ENCODE results near the gene SLC7A14. TPM values are rescaled to one million over a fixed set of nuclear protein-coding genes. Genes with fewer than 3 reads are reported as not detected.

The SLC7A14 gene
- total and polyA plus RNA-seq, 8 donors: 0.27 to 0.82 (median 0.44) TPM; not detected in 2

DNA sequence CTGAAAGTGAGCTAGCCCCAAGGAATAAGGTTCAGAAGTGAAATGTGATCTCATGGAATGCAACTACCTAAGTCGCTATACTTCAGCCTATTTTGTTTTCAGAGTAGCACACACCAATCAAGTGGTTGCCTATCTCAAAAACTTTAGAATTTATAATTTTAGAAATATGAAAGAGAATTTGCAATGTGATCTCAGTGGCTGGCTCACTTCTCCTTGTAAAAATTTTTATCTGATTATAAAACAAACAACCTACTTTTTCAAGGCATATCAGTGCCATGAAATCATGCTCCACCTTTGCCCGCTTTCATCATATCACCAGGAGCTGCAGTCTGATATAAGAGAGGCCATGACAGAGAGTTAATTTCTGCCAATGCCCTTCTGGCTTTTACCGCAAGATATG lies 119.9 kb downstream of the SLC7A14 start:
- Histone ChIP-seq H3K27ac (no peak overlapping the region), H3K36me3 (no peaks in the 10 kb centered on the region), H3K9me3 (no peaks in the 10 kb centered on the region), H3K4me3 (no peak overlapping the region), H3K27me3 (no peaks in the 10 kb centered on the region), H3K4me1 (no peaks in the 10 kb centered on the region)
- TF ChIP-seq, protein P1, sequence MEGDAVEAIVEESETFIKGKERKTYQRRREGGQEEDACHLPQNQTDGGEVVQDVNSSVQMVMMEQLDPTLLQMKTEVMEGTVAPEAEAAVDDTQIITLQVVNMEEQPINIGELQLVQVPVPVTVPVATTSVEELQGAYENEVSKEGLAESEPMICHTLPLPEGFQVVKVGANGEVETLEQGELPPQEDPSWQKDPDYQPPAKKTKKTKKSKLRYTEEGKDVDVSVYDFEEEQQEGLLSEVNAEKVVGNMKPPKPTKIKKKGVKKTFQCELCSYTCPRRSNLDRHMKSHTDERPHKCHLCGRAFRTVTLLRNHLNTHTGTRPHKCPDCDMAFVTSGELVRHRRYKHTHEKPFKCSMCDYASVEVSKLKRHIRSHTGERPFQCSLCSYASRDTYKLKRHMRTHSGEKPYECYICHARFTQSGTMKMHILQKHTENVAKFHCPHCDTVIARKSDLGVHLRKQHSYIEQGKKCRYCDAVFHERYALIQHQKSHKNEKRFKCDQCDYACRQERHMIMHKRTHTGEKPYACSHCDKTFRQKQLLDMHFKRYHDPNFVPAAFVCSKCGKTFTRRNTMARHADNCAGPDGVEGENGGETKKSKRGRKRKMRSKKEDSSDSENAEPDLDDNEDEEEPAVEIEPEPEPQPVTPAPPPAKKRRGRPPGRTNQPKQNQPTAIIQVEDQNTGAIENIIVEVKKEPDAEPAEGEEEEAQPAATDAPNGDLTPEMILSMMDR (IDR thresholded peaks at IDR 0.05): no peak
- intact Hi-C loops (cut with DNase I): no loop called here
- ATAC-seq (no peak), DNase-seq (no peak)

DNA sequence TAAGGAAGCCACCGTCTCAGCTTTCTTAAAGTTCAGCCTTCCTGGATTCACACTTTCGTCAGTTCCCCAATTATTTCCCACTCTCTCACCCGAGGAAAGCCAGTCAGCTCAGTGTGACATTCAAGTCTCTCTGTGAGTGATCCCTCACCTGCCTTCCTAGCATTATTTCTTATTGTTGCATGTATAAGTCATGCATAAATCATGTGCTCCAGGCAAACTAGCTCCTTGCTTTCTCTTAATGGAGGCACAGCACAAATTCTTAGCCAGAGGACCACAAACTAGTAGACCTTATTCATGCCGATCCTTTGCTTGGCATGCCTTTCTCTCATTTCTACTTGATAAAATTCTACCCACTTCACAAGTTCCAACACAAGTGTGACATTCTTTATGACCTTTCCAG lies 122.9 kb downstream of the SLC7A14 start:
- Histone ChIP-seq H3K4me1 (no peaks in the 10 kb centered on the region), H3K27ac (no peak overlapping the region), H3K27me3 (no peaks in the 10 kb centered on the region), H3K9me3 (no peaks in the 10 kb centered on the region), H3K4me3 (no peak overlapping the region), H3K36me3 (no peaks in the 10 kb centered on the region)
- intact Hi-C loops (cut with DNase I): no loop called here
- TF ChIP-seq, protein P1 (IDR thresholded peaks at IDR 0.05): no peak
- no peak for ATAC-seq
- DNase-seq: no peak

DNA sequence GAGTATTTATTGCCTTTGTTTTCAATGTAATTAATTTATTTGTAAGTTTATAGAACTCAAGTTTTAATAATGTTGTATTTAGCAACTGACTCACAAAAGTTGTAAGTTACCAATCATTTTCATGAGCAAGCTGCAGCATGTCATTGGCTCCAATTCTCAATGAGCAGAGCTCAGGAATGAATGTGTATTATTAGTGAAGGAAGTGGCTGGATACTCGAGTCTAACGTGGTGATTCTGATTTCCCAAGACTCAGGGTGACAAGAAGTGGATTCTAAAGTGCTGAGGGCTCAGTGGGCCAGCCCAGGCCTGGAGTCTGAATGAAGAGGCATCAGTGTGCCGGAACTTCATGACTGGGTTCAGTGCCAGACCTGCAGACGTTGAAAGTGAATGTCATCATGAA lies 127.6 kb downstream of the SLC7A14 start:
- Histone ChIP-seq H3K27ac (no peak overlapping the region), H3K4me1 (no peaks in the 10 kb centered on the region), H3K9me3 (no peaks in the 10 kb centered on the region), H3K27me3 (no peaks in the 10 kb centered on the region), H3K4me3 (no peak overlapping the region), H3K36me3 (no peaks in the 10 kb centered on the region)
- DNase-seq (no peak), ATAC-seq (no peak)
- intact Hi-C loops (cut with DNase I): no loop called here
- TF ChIP-seq, protein P1 (IDR thresholded peaks at IDR 0.05): no peak

DNA sequence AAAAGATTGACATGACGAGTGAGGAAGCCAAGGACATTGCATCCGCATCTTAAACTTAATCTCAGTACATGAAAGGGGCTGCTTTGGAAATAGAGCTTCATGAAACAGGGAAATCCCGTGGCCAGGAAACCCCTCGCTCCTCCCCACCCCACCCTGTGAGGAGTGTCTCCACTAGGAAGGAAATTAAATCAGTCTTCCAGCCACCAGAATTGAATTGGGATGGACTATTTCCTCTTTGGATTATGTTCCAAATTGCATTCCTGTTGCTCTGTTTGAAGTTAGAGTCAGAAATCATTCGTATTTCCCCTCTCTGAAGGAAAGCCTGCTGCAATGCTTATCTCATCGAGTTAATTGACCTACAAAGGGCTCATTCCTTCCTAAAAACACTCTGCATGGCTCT lies 131.4 kb downstream of the SLC7A14 start:
- no peaks in the 10 kb centered on the region for H3K4me1 ChIP-seq
- no peak overlapping the region for H3K4me3 ChIP-seq
- H3K9me3 ChIP-seq: no peaks in the 10 kb centered on the region
- H3K27ac ChIP-seq: no peak overlapping the region
- DNase-seq (no peak), ATAC-seq (no peak)
- no peaks in the 10 kb centered on the region for H3K27me3 ChIP-seq
- intact Hi-C loops (cut with DNase I): no loop called here
- TF ChIP-seq, protein P1 (IDR thresholded peaks at IDR 0.05): no peak
- H3K36me3 ChIP-seq: no peaks in the 10 kb centered on the region

DNA sequence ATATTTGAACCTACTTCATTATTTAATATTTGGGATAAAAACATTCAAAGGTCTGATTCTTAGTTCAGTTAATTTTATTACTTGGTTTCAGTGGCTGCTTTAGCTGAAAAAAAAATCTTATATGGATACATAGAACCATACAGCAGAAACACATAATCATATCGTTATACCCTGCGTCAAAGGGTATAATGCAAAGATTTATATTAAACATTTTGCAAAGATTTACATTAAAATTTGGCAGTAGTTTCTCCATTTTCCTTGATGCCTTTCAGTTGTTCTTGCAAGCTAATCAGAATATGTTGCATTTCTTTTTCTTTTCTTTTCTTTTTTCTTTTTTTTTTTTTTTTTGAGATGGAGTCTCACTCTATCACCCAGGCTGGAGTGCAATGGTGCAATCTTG lies 135.8 kb downstream of the SLC7A14 start:
- intact Hi-C loops (cut with DNase I): no loop called here
- H3K4me3 ChIP-seq: no peak overlapping the region
- H3K4me1 ChIP-seq: no peaks in the 10 kb centered on the region
- H3K27me3 ChIP-seq: no peaks in the 10 kb centered on the region
- no peak for DNase-seq
- TF ChIP-seq, protein P1 (IDR thresholded peaks at IDR 0.05): no peak
- no peak for ATAC-seq
- no peaks in the 10 kb centered on the region for H3K9me3 ChIP-seq
- H3K27ac ChIP-seq: no peak overlapping the region
- H3K36me3 ChIP-seq: no peaks in the 10 kb centered on the region

All from left lung (tissue), 10 donors.